Ovary (tissue), 3 donors: ENCODE data around the gene RAB15.

Experiments used
- EP300 ChIP-seq: sonication (generic); formaldehyde crosslinking; IDR thresholded peaks from one replicate; pipeline ENCODE4 v1.6.1; 2017; ENCODE audit warnings: antibody characterized with exemption
- POLR2A ChIP-seq: fragments of 450-650 bp; IDR thresholded peaks from one replicate; pipeline ENCODE4 v1.6.1; 2017; ENCODE audit warnings: antibody characterized with exemption, mild to moderate bottlenecking, moderate library complexity
- TF ChIP-seq, protein P1 (sequence below), 3 donors: fragments of 450-650 bp in 2 of 3; fragments of 200-600 bp in 1 of 3; IDR thresholded peaks; one replicate each; pipeline versions ENCODE4 v1.5.1 to v1.8.0; 2016 to 2022; ENCODE audit warnings: antibody characterized with exemption in 3 of 3, mild to moderate bottlenecking in 1 of 3
- donor health status: DM: no; HTN: no; CAD: no.

DNA sequence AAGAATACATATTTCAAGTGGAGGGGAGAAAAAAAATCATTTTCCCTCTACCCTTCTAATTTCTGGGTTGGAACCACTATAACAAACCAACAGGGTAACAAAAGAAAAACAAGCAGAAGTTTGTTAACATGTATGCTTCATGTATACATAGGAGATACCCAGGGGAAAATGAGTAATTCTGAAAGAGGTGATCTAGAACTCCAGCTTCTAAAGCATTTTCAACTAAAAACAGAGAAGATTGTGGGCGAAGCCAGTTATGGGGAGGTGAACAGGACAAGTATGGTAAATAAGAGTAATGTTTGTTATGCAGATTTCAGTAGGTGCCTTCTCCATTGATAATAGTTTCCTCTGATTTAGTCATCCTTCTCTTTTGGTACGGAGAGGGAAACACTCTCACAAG lies 31.3 kb upstream of the RAB15 start:
- TF ChIP-seq EP300 (no peak), POLR2A (no peak)
- TF ChIP-seq, protein P1, sequence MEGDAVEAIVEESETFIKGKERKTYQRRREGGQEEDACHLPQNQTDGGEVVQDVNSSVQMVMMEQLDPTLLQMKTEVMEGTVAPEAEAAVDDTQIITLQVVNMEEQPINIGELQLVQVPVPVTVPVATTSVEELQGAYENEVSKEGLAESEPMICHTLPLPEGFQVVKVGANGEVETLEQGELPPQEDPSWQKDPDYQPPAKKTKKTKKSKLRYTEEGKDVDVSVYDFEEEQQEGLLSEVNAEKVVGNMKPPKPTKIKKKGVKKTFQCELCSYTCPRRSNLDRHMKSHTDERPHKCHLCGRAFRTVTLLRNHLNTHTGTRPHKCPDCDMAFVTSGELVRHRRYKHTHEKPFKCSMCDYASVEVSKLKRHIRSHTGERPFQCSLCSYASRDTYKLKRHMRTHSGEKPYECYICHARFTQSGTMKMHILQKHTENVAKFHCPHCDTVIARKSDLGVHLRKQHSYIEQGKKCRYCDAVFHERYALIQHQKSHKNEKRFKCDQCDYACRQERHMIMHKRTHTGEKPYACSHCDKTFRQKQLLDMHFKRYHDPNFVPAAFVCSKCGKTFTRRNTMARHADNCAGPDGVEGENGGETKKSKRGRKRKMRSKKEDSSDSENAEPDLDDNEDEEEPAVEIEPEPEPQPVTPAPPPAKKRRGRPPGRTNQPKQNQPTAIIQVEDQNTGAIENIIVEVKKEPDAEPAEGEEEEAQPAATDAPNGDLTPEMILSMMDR (IDR thresholded peaks at IDR 0.05) = no peak
